Natural killer cell (primary cell): ENCODE results near the gene SEH1L. TPM values are rescaled to one million over a fixed set of nuclear protein-coding genes. Genes with fewer than 3 reads are reported as not detected.
"Not testable (repeated sequence)": the region's sequence is repeated elsewhere in the genome, so short reads cannot be mapped to it uniquely, and the experiment has no call there.

Experiments
- ATAC-seq, 3 donors: fragments of 150-1000 bp in 2 of 3; fragments of 200-7000 bp in 1 of 3; cut with Tn5 transposase; 1 replicate in 1 of 3; 2 replicates in 2 of 3; pipeline ENCODE4 v1.10.0; 2021; ENCODE audit warnings: mild to moderate bottlenecking in 2 of 3, moderate library complexity in 2 of 3
- DNase-seq, 2 donors: peaks; one replicate each; pipeline versions ENCODE4 v3.0.0 to v3.0.0-alpha.2; 2013 to 2021; ENCODE audit warnings: mixed read lengths in 1 of 2
- H3K27ac ChIP-seq: one replicate; pipeline ENCODE4 v1.5.1; 2013; ENCODE audit warnings: mild to moderate bottlenecking, low read length
- H3K27me3 ChIP-seq: one replicate; pipeline ENCODE4 v1.6.1; 2013; ENCODE audit warnings: low read length; ENCODE audit not compliant: control insufficient read depth, insufficient read depth
- H3K36me3 ChIP-seq: one replicate; pipeline ENCODE4 v1.6.1; 2013; ENCODE audit warnings: low read length; ENCODE audit not compliant: control insufficient read depth, insufficient read depth
- H3K4me1 ChIP-seq: one replicate; pipeline ENCODE4 v1.6.1; 2013; ENCODE audit warnings: low read length; ENCODE audit not compliant: control insufficient read depth, insufficient read depth
- H3K4me3 ChIP-seq: one replicate; pipeline ENCODE4 v1.5.1; 2013; ENCODE audit warnings: low read length
- H3K9me3 ChIP-seq: one replicate; pipeline ENCODE4 v1.6.1; 2013; ENCODE audit warnings: low read length; ENCODE audit not compliant: control insufficient read depth, insufficient read depth
- H3K27ac Mint-ChIP-seq, 2 donors: one replicate each; pipeline ENCODE4 v1.8.0; 2022; ENCODE audit warnings: mild to moderate bottlenecking in 2 of 2, mixed read lengths in 2 of 2, moderate library complexity in 1 of 2
- H3K27me3 Mint-ChIP-seq, 2 donors: one replicate each; pipeline ENCODE4 v1.8.0; 2022; ENCODE audit warnings: low read depth in 2 of 2, mixed read lengths in 2 of 2
- H3K36me3 Mint-ChIP-seq: one replicate; pipeline ENCODE4 v1.8.0; 2022; ENCODE audit warnings: mixed read lengths
- H3K4me1 Mint-ChIP-seq, 2 donors: one replicate each; pipeline ENCODE4 v1.8.0; 2022; ENCODE audit warnings: mixed read lengths in 2 of 2
- H3K4me3 Mint-ChIP-seq: one replicate; pipeline ENCODE4 v1.8.0; 2022; ENCODE audit warnings: mild to moderate bottlenecking, moderate library complexity, mixed read lengths
- H3K9me3 Mint-ChIP-seq, 2 donors: one replicate each; pipeline ENCODE4 v1.8.0; 2022; ENCODE audit warnings: mixed read lengths in 2 of 2
- WGBS: methylation state at CpG from one replicate; pipeline ENCODE4 v1.1.7; 2013; ENCODE audit warnings: missing lambda C conversion rate; ENCODE audit not compliant: insufficient coverage; 5-methylcytosine and 5-hydroxymethylcytosine counted together
- intact Hi-C: fragments of 100-400 bp; cut with micrococcal nuclease; formaldehyde crosslinking; loops from one replicate; pipeline ENCODE4 v1.14.2; 2022
- total RNA-seq, 4 donors: library from RNA; stranded (reverse); fragments of 120-200 nt in 1 of 4; gene quantifications; one replicate each; pipeline versions ENCODE4 v1.2.3 to v1.2.4, GENCODE V29; 2013 to 2022
- TF ChIP-seq, protein P1 (sequence below): fragments of 200-600 bp; IDR thresholded peaks from one replicate; pipeline ENCODE4 v1.8.0; 2022; ENCODE audit warnings: antibody characterized with exemption

SEH1L gene
- 10 to 100 TPM; 24.5 to 28.4 (median 26.5) TPM for total RNA-seq
- 29.5 TPM for total RNA-seq (2013)

DNA sequence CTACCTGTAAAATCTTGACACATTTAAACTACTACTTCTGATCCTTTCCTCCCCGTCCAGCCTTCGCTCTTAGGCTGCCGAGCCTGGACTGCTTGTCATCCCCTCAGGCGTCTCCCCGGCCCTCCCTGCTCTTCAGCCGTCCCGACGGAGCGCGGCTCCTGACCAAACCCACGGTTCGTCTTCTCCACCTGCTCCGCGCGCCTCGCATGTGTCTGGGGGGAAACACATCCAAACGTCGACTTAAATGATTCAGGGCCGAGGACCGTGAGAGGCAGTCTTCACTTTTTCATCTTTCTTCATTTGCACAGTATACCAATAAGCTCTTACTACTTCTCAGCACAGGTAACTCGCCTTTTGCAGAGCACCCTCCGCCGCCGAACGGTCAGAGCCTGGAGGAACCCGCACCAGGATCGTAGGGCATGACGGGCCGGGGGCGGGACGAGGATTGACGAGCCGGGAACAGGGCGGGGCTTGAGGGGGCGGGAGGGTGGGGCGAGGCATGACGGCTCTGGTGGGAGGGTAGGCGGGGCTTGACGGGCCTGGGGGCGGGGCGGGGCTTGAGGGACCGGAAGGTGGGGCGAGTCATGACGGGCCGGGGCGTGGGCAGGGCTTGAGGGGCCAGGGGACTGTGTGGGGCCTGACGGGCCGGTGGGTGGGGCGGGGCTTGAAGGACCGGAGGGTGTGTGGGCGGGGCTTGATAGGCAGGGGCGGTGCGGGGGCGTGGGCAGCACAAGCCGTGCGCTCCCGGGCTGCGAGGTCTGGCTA lies at the start of gene SEH1L:
Gene SEH1L (plus strand): TSS at position 727 of the 765 bp plus-strand sequence. CDS start 111 bp downstream, outside the sequence.
- peak within 1 kb of the TSS; percentile 93 for H3K4me3 ChIP-seq
- intact Hi-C loops, result loop anchor here (1.0 to 5.0 kb wide), 4 partner anchors 45 to 780 kb away; partner anchors contain the start of genes AFG3L2, FAM210A, PTPN2 and RNMT
- H3K27me3 ChIP-seq, result no peaks in the 10 kb centered on the region
- H3K4me1 ChIP-seq, result peaks cover 17% of the 10 kb centered on the region
- WGBS, result under 1% methylated on average over 58 of the region's 58 CpGs
- H3K27ac ChIP-seq, result peak within 1 kb of the TSS; percentile 96
- TF ChIP-seq, protein P1, sequence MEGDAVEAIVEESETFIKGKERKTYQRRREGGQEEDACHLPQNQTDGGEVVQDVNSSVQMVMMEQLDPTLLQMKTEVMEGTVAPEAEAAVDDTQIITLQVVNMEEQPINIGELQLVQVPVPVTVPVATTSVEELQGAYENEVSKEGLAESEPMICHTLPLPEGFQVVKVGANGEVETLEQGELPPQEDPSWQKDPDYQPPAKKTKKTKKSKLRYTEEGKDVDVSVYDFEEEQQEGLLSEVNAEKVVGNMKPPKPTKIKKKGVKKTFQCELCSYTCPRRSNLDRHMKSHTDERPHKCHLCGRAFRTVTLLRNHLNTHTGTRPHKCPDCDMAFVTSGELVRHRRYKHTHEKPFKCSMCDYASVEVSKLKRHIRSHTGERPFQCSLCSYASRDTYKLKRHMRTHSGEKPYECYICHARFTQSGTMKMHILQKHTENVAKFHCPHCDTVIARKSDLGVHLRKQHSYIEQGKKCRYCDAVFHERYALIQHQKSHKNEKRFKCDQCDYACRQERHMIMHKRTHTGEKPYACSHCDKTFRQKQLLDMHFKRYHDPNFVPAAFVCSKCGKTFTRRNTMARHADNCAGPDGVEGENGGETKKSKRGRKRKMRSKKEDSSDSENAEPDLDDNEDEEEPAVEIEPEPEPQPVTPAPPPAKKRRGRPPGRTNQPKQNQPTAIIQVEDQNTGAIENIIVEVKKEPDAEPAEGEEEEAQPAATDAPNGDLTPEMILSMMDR, result no peak
- Mint-ChIP-seq H3K27me3 (no peaks in the 10 kb centered on the region), H3K4me1 (peaks cover 11 to 16% of the 10 kb centered on the region in 2 donors), H3K9me3 (no peaks in the 10 kb centered on the region), H3K36me3 (no peaks in the 10 kb centered on the region), H3K4me3 (peak within 1 kb of the TSS; percentile 97), H3K27ac (peak within 1 kb of the TSS; percentile 90 to 92)
- peak; percentile 86 to 96 (median 86) for ATAC-seq
- H3K36me3 ChIP-seq, result no peaks in the 10 kb centered on the region
- no peaks in the 10 kb centered on the region for H3K9me3 ChIP-seq
- peak; percentile 96 to 98 for DNase-seq

GRCh38 chr18:12901208-12901607 lies 46.6 kb upstream of the SEH1L start:
- H3K9me3 ChIP-seq, H3K27ac ChIP-seq, intact Hi-C loops, H3K36me3 Mint-ChIP-seq, H3K27ac Mint-ChIP-seq, H3K27me3 Mint-ChIP-seq, H3K27me3 ChIP-seq, H3K36me3 ChIP-seq, ATAC-seq, DNase-seq, H3K4me3 ChIP-seq, H3K9me3 Mint-ChIP-seq, H3K4me3 Mint-ChIP-seq: not testable (repeated sequence)
- peaks cover 24% of the 10 kb centered on the region for H3K4me1 ChIP-seq
- peaks cover 8 to 17% of the 10 kb centered on the region in 2 donors for H3K4me1 Mint-ChIP-seq
- WGBS, result 96% methylated on average over 12 of the region's 12 CpGs

- no peaks in the 10 kb centered on the region for H3K9me3 ChIP-seq
- Mint-ChIP-seq H3K27ac (peak overlapping the region; percentile 86 to 90), H3K9me3 (no peaks in the 10 kb centered on the region), H3K4me3 (peak overlapping the region; percentile 84), H3K4me1 (peaks cover 8 to 13% of the 10 kb centered on the region in 2 donors), H3K36me3 (no peaks in the 10 kb centered on the region), H3K27me3 (peaks cover 0 to 3% of the 10 kb centered on the region in 2 donors)
- H3K27me3 ChIP-seq, result no peaks in the 10 kb centered on the region
- no peaks in the 10 kb centered on the region for H3K36me3 ChIP-seq
- TF ChIP-seq, protein P1, result no peak
- 46% methylated on average over 7 of the region's 8 CpGs for WGBS
- H3K4me1 ChIP-seq, result peaks cover 19% of the 10 kb centered on the region
- ATAC-seq (peak; percentile 74 to 89 (median 88)), DNase-seq (peak in 1 of 2 donors; percentile 53)
- H3K27ac ChIP-seq, result peak overlapping the region; percentile 69
- intact Hi-C loops, result loop anchor here (2.0 kb wide), 1 partner anchor 17 kb away; no protein-coding TSS in a partner anchor
- peak overlapping the region; percentile 19 for H3K4me3 ChIP-seq
Observed at GRCh38 chr18:12904012-12904516, 43.7 kb upstream of the SEH1L start.

DNA sequence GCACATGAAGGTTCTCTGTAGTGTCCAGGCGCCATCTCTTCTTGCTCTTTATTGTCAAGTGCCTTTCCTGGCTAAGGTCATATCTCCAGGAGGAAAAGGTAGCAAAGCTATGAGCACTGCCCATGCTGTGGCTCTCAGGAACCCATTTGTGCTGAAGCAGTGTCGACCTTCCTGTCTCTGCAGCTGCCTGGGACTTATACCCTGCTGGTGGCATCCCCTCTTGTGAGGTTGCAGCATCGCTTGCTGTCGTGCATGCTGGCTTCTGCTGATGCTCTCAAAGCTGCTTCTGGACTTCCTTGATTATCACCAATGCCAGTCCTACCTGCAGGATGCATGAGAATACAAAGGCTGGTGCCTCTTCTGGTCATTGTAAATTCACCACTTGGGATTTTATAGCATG lies 41.7 kb upstream of the SEH1L start:
- no peak overlapping the region for H3K4me3 ChIP-seq
- ATAC-seq (no peak), DNase-seq (no peak)
- TF ChIP-seq, protein P1, result no peak
- H3K4me1 ChIP-seq, result peaks cover 29% of the 10 kb centered on the region
- Mint-ChIP-seq H3K27me3 (peaks cover 0 to 3% of the 10 kb centered on the region in 2 donors), H3K4me3 (no peak overlapping the region), H3K4me1 (peaks cover 13 to 20% of the 10 kb centered on the region in 2 donors), H3K27ac (no peak overlapping the region), H3K9me3 (no peaks in the 10 kb centered on the region), H3K36me3 (no peaks in the 10 kb centered on the region)
- H3K27ac ChIP-seq, result no peak overlapping the region
- no peaks in the 10 kb centered on the region for H3K36me3 ChIP-seq
- intact Hi-C loops, result no loop called here
- 85% methylated on average over 4 of the region's 4 CpGs for WGBS
- H3K27me3 ChIP-seq, result no peaks in the 10 kb centered on the region
- no peaks in the 10 kb centered on the region for H3K9me3 ChIP-seq
